Stimulated activated CD4-positive, alpha-beta T cell treated with anti-CD3 and anti-CD28 coated beads, TNF-alpha, amount 100 ng/mL, for 24 hours (primary cell): ENCODE data around the gene NPAS3.

Experiments used
- DNase-seq, 3 experiments: peaks; one replicate each; pipeline ENCODE4 v3.0.0-alpha.2; 2020; ENCODE audit warnings: low read depth in 3 of 3

Gene NPAS3

DNA sequence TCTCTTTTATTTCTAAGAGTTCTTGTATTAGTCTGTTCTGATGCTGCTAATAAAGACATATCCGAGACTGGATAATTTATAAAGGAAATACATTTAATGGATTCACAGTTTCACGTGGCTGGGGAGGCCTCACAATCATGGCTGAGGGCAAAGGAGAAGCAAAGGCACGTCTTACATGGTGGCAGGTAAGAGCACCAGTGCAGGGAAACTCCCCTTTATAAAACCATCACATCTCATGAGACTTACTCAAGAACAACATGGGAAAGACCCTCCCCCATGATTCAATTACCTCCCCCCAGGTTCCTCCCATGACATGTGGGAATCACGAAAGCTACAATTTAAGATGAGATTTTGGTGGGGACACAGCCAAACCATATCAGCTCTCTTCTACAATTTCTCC is 503.0 kb downstream of the NPAS3 start:
- DNase-seq = no peak

DNA sequence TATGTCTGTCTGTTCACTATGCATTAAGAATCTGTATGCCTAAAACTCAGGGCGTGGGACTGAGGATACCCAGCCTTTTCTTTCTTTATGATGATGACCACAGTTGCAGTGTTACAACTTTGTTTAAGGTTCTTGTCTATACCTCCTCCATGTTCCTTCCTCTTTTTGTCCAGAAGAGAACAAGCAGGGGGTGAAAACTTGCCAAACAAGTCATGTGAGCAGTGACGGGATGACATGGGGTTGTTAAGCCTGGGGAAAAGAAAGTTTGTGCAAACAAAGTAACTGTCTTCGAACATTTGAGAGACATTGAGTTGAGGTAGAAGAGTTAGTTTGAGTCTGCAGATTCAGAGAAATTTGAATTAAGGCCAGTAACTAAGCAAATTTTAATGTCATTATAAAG is 505.5 kb downstream of the NPAS3 start:
- no peak for DNase-seq

- no peak for DNase-seq
Measured at GRCh38 chr14:33449268-33449667, 510.6 kb downstream of the NPAS3 start.

- DNase-seq = no peak
Measured at GRCh38 chr14:33449703-33450395, 511.2 kb downstream of the NPAS3 start.

GRCh38 chr14:33450416-33450815 is 511.7 kb downstream of the NPAS3 start:
- DNase-seq = no peak

DNA sequence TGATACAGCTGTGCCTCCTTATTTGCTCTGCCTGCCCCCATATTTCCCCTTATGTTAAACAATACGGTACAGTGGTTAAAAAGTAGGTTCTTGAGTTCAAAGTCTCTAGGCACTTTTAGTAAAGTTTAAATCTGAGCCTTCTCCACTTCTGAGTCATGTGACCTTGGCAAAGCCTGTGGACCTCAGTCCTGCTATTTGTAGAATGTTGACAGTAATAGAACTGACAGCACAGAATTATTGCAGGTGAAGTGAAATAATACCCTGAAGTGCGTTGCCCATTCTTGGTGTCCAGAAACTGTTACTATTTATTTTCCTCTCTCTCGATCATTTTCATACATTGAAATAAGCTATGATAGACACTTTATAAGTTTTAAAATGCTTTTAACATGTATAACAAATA is 512.5 kb downstream of the NPAS3 start:
- DNase-seq = no peak

GRCh38 chr14:33452995-33453394 is 514.3 kb downstream of the NPAS3 start:
- DNase-seq = no peak

GRCh38 chr14:33454022-33454595 is 515.4 kb downstream of the NPAS3 start:
- no peak for DNase-seq

- no peak for DNase-seq
Measured at GRCh38 chr14:33454707-33455106, 516.0 kb downstream of the NPAS3 start.

- DNase-seq = no peak
Measured at GRCh38 chr14:33455654-33456345, 517.1 kb downstream of the NPAS3 start.

GRCh38 chr14:33457021-33457420 is 518.3 kb downstream of the NPAS3 start:
- no peak for DNase-seq

DNA sequence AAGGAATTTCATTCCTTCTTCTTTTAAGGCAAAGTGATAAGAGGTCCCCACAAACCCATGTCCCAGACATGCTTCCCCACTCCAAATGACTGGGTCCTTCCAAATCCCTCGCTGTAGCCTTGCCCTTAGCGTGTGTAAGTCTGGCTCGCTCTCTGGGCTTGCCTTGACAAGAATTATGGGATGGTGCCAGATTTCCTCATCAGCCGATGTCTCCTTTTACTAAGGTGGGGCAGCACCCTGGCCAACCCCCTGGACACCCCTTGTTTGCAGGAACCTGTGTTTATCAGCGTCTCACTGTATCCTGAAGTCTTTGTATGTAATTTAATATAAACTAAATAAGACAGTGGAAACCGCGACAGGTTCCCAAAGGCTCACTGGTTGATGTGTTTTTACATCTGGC is 518.9 kb downstream of the NPAS3 start:
- DNase-seq = no peak

- DNase-seq = no peak
Measured at GRCh38 chr14:33460164-33460563, 521.5 kb downstream of the NPAS3 start.

GRCh38 chr14:33461036-33461435 is 522.4 kb downstream of the NPAS3 start:
- DNase-seq = no peak

- no peak for DNase-seq
Measured at GRCh38 chr14:33463731-33464130, 525.1 kb downstream of the NPAS3 start.

DNA sequence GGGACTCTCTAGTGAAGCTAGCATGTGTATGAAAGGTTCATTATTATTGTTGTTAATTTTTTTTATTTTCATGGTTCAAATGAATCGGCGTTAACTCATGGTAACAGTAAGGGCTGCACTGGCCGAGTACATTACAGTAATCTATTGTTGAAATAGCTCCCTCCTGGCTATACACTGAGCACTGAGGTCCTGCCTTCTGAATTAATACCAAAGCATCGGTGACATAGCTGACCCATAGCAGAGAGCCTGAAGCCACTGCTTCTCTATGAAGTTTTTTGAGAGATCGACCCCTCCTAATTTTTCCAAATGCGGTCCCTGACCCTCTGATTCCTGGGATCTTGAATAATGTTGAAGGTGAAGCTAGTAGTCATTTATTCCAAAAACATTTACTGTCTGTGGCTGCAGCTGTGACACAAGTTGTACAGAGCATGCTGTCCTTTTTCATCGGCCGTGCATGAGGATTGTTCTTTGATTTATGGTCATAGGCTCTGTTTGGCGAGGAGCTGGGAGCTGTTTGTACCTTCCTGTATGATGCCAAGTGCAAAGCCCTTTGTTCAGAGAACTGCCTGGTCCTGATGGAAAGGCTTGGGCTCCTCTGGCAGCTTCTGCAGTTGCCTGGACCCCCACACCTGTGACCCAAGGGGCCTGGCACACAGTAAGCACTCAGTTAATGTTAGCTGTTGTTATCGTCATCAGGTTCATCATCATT is 525.7 kb downstream of the NPAS3 start:
- no peak for DNase-seq

DNA sequence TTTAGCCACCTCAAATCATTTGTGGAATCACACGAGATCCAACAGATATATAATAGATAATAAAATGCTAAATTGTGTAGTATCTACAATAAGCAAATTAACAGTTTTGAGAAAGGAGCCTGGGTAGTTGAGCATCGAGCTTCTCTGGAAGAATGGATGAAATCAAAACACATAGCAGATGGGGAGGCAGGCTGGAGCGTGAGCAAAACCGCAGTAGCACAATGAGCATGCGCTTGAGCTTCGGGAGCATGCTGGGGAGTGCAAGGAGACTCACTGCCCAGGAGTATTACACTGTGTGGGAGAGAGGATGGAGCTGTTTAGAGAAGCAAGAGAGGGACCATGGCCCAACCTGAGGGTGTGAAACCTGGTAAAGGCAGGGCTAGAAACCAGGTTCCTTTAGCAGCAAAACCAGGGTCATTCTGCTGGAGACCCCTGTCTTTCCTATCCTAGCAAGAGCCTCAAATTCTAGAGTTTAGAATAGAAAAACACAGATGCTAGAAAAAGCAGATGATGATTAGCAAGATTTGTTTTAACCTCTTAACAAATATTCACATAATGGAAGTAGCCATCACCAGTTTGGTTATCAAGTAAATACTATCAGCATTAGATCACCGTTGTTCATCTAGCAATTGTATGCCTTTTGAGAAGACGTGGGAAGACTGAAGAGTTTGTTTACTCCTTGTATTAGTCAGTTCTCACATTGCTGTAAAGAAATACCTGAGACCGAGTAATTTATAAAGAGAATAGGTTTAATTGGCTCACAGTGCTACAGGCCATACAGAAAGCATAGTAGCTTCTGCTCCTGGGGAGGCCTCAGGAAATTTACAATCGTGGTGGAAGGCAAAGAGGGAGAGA is 527.4 kb downstream of the NPAS3 start:
- no peak for DNase-seq

GRCh38 chr14:33467971-33468370 is 529.3 kb downstream of the NPAS3 start:
- no peak for DNase-seq

DNA sequence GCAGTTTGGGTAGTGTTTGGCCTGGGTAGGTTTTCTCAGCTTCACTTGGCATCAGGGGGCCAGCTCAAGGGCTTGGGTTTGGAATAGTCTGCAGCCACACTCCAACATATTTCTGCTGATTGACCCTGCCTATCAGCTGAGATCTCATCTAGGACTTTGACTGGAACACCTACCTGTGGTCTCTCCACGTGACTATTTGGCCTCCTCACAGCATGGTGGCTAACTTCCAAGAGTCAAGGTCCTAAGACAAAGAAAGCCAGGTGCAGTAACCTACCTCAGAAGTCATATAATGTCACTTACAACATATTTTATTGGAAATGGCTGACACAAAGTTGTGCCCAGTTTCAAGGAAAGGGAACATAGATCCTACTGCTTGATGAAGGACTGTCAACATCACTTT is 531.2 kb downstream of the NPAS3 start:
- DNase-seq = no peak

DNA sequence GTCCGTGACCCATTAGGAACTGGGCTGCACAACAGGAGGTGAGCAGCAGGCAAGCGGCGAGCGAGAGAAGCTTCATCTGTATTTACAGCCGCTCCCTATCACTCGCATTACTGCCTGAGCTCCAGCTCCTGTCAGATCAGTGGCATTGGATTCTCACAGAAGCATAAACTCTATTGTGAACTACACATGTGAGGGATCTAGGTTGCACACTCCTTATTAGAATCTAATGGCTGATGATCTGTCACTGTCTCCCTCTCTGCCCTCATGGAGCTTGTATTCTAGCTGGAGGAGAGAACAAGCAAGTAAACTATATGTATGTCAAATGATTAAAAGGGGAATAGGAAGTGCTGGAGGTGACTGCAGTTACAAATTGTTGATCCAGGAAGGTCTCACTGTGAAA is 533.1 kb downstream of the NPAS3 start:
- DNase-seq = no peak

DNA sequence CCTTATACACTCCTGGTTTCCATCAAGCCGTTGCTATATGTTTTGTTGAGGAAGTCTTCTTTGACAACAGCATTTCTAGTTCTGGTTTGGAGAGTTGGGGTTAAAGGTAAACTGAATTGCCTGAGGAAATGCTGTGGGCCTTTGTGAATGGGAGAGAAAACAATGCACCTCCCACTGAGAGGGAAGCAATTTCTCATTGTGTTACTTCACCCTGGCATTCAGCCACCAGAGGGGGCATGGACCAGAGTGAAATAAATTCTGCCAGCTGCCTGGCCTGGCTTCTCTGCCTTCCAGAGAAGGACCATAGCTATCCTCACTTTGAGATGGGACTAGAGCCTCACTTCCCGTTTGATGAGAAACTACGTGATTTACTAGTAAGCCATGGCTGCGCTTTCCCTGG is 536.9 kb downstream of the NPAS3 start:
- peak in 1 of 3 experiments; percentile 3 for DNase-seq

- no peak for DNase-seq
Measured at GRCh38 chr14:33477797-33478196, 539.1 kb downstream of the NPAS3 start.
